Brain microvascular endothelial cell (primary cell): Measurements from ENCODE around the gene CPSF4L.

Experiments
- DNase-seq: peaks from one replicate; pipeline ENCODE4 v3.0.0-alpha.2; 2020
- H3K27ac ChIP-seq: fragments of 250-450 bp; sonication (Bioruptor Pico); 2 replicates; pipeline ENCODE4 v1.5.1; 2020; ENCODE audit warnings: mild to moderate bottlenecking, moderate library complexity
- H3K27me3 ChIP-seq: fragments of 250-450 bp; sonication (Bioruptor Pico); replicated peaks from 2 replicates; pipeline ENCODE4 v1.5.1; 2020; ENCODE audit warnings: mild to moderate bottlenecking
- H3K36me3 ChIP-seq: fragments of 250-450 bp; sonication (Bioruptor Pico); replicated peaks from 2 replicates; pipeline ENCODE4 v1.5.1; 2020; ENCODE audit warnings: mild to moderate bottlenecking
- H3K4me3 ChIP-seq: 2 replicates; pipeline ENCODE4 v1.5.1; 2011; ENCODE audit warnings: low read depth, mild to moderate bottlenecking, control low read depth, low read length, moderate library complexity
- CTCF ChIP-seq: IDR thresholded peaks from 2 replicates; pipeline ENCODE4 v1.5.1; 2011; ENCODE audit warnings: low read depth, mild to moderate bottlenecking, moderate library complexity, low read length, control low read depth, inconsistent platforms; ENCODE audit errors: missing control alignments
- in situ Hi-C: cut with HindIII; loops from 2 replicates; pipeline ENCODE4 v1.10.0; 2017; ENCODE audit warnings: low sequenced_read_pairs, low pct_ligation_motif_present

CPSF4L gene

GRCh38 chr17:73291260-73291801 is 29.7 kb upstream of the CPSF4L start:
- Histone ChIP-seq H3K27me3 (no peaks in the 10 kb centered on the region), H3K27ac (peak overlapping the region; percentile 74)
- peak; percentile 64 for DNase-seq

GRCh38 chr17:73290399-73291259 is 28.9 kb upstream of the CPSF4L start:
- Histone ChIP-seq H3K4me3 (no peak overlapping the region), H3K36me3 (peaks cover 7% of the 10 kb centered on the region), H3K27ac (peak overlapping the region; percentile 74), H3K27me3 (no peaks in the 10 kb centered on the region)
- in situ Hi-C loops, result no loop called here
- DNase-seq, result no peak
- no peak for TF ChIP-seq CTCF

More at GRCh38 chr17:73291260-73291801, 29.7 kb upstream of the CPSF4L start:
- H3K4me3 ChIP-seq, result no peak overlapping the region
- no peak for TF ChIP-seq CTCF
- no peaks in the 10 kb centered on the region for H3K36me3 ChIP-seq
- in situ Hi-C loops, result no loop called here

GRCh38 chr17:73289549-73290254 is 28.0 kb upstream of the CPSF4L start:
- DNase-seq, result no peak
- no peak overlapping the region for H3K4me3 ChIP-seq

GRCh38 chr17:73288534-73289302 is 27.0 kb upstream of the CPSF4L start:
- no peak for TF ChIP-seq CTCF
- no peak overlapping the region for H3K27ac ChIP-seq
- no peak for DNase-seq
- H3K36me3 ChIP-seq, result peaks cover 14% of the 10 kb centered on the region
- no peaks in the 10 kb centered on the region for H3K27me3 ChIP-seq
- H3K4me3 ChIP-seq, result no peak overlapping the region
- in situ Hi-C loops, result no loop called here

More at GRCh38 chr17:73289549-73290254, 28.0 kb upstream of the CPSF4L start:
- H3K27me3 ChIP-seq, result no peaks in the 10 kb centered on the region
- TF ChIP-seq CTCF, result no peak
- in situ Hi-C loops, result no loop called here
- H3K27ac ChIP-seq, result no peak overlapping the region
- H3K36me3 ChIP-seq, result peaks cover 14% of the 10 kb centered on the region

GRCh38 chr17:73286863-73287296 is 25.2 kb upstream of the CPSF4L start:
- Histone ChIP-seq H3K36me3 (peaks cover 14% of the 10 kb centered on the region), H3K27ac (no peak overlapping the region), H3K27me3 (no peaks in the 10 kb centered on the region), H3K4me3 (no peak overlapping the region)
- TF ChIP-seq CTCF, result no peak
- DNase-seq, result no peak
- in situ Hi-C loops, result no loop called here
